H1 (cell line): ENCODE measurements around the gene ODAPH. TPM values are rescaled to one million over a fixed set of nuclear protein-coding genes. Genes with fewer than 3 reads are reported as not detected.

Experiments used
- ATF2 ChIP-seq: IDR thresholded peaks from 2 replicates; pipeline ENCODE4 v1.6.1; 2012; ENCODE audit warnings: low read length, inconsistent platforms
- ATF3 ChIP-seq: IDR thresholded peaks from 2 replicates; pipeline ENCODE4 v1.6.1; 2011; ENCODE audit warnings: low read depth, mild to moderate bottlenecking, low read length; ENCODE audit not compliant: insufficient read depth
- BRCA1 ChIP-seq: IDR thresholded peaks from 2 replicates; pipeline ENCODE4 v1.6.1; 2012; ENCODE audit warnings: low read depth, low read length, improper control_type of control experiment
- CBX8 ChIP-seq: fragments of 300-800, 300-1000 bp; sonication (generic); IDR thresholded peaks from 2 replicates; pipeline ENCODE4 v1.7.1; 2016; ENCODE audit warnings: low read depth, low read length, borderline replicate concordance
- E2F6 ChIP-seq: IDR thresholded peaks from 2 replicates; pipeline ENCODE4 v1.6.1; 2012; ENCODE audit warnings: inconsistent platforms
- HDAC6 ChIP-seq: IDR thresholded peaks from one replicate; pipeline ENCODE4 v1.7.1; 2012; ENCODE audit warnings: low read depth, mild to moderate bottlenecking, inconsistent platforms, low read length, moderate library complexity
- JUND ChIP-seq: IDR thresholded peaks from 2 replicates; pipeline ENCODE4 v1.6.1; 2011; ENCODE audit warnings: mild to moderate bottlenecking, improper control_type of control experiment, low read length
- KDM4A ChIP-seq: IDR thresholded peaks from one replicate; pipeline ENCODE4 v1.7.1; 2012; ENCODE audit warnings: low read depth, mild to moderate bottlenecking, moderate library complexity, low read length, inconsistent platforms; ENCODE audit not compliant: severe bottlenecking
- MAX ChIP-seq: IDR thresholded peaks from 2 replicates; pipeline ENCODE4 v1.6.1; 2012; ENCODE audit warnings: inconsistent platforms
- PHF8 ChIP-seq: fragments of 200-600 bp; sonication (generic); conservative IDR thresholded peaks from 2 replicates; pipeline ENCODE4 v1.7.1; 2012; ENCODE audit warnings: low read depth, mild to moderate bottlenecking, inconsistent platforms, low read length, moderate library complexity
- POLR2A ChIP-seq, 2 experiments: IDR thresholded peaks; 1 replicate in 1 of 2; 2 replicates in 1 of 2; pipeline ENCODE4 v1.6.1; 2011; ENCODE audit warnings: low read depth in 2 of 2, low read length in 2 of 2, mild to moderate bottlenecking in 2 of 2; ENCODE audit errors: control extremely low read depth in 1 of 2
- RBBP5 ChIP-seq: IDR thresholded peaks from 2 replicates; pipeline ENCODE4 v1.7.1; 2012; ENCODE audit warnings: low read depth, mild to moderate bottlenecking, inconsistent platforms, low read length, moderate library complexity, borderline replicate concordance
- USF2 ChIP-seq: IDR thresholded peaks from 2 replicates; pipeline ENCODE4 v1.6.1; 2011; ENCODE audit warnings: low read length, improper control_type of control experiment
- polyA plus RNA-seq, 7 experiments: library from polyadenylated mRNA; depleted of rRNA in 3 of 7; stranded (reverse) in 5 of 7; unstranded in 2 of 7; fragments of >200 nt in 5 of 7; fragments of 200-250 nt in 2 of 7; gene quantifications; 1 replicate in 5 of 7; 2 replicates in 1 of 7; 4 replicates in 1 of 7; pipeline versions ENCODE4 v1.2.1 to v1.2.3, GENCODE V29; 2011 to 2013; ENCODE audit warnings: missing spikeins in 2 of 7, mixed read lengths in 2 of 7
- total RNA-seq: library from RNA; stranded (reverse); fragmentation: NEBNext Ultra II Directional; extraction: Animal tissue kit (Norgen Biotek cat#: 25700); gene quantifications from 2 replicates; pipeline ENCODE4 v1.2.1, GENCODE V29; 2021

The ODAPH gene
- total and polyA plus RNA-seq, 2 of the 8 experiments (the other 6 are each of a cell fraction or from before 2014, with no cell fraction given) = not detected

- TF ChIP-seq USF2 (no peak), HDAC6 (no peak), BRCA1 (no peak), KDM4A (no peak), PHF8 (no peak), POLR2A (IDR thresholded peaks at IDR 0.05; ENCODE audit: control extremely low read depth in 1 of 2, low read depth in 2 of 2, low read length in 2 of 2) (no peak), ATF3 (no peak), JUND (no peak), RBBP5 (no peak), E2F6 (no peak), CBX8 (no peak), ATF2 (no peak), MAX (no peak)
Measured at GRCh38 chr4:75542824-75543223, 13.0 kb upstream of the ODAPH start (continued).
